HEK293T (cell line): ENCODE measurements around the gene GALNT8.

ENCODE experiments used
- CTCF ChIA-PET: fragments of 350-600 bp; formaldehyde crosslinking; extraction: SDS; loops from one replicate; lab custom pipeline; 2021; ENCODE audit warnings: antibody characterized with exemption, inconsistent platforms; lab: Yijun Ruan, JAX
- POLR2A ChIA-PET: fragments of 350-600 bp; formaldehyde crosslinking; extraction: SDS; loops from one replicate; lab custom pipeline; 2020; ENCODE audit warnings: antibody characterized with exemption, inconsistent platforms; lab: Yijun Ruan, JAX
- DNase-seq: peaks from one replicate; pipeline ENCODE4 v3.0.0; 2012; ENCODE audit warnings: mixed read lengths; ENCODE audit errors: extremely low spot score
- ARNT ChIP-seq: fragments of 450-650 bp; IDR thresholded peaks from 2 replicates; pipeline ENCODE4 v1.6.1; 2017; ENCODE audit warnings: mild to moderate bottlenecking
- BHLHE40 ChIP-seq: fragments of 450-650 bp; IDR thresholded peaks from 2 replicates; pipeline ENCODE4 v1.6.1; 2016; ENCODE audit warnings: mild to moderate bottlenecking, moderate library complexity, borderline replicate concordance
- CTBP1 ChIP-seq: fragments of 450-650 bp; IDR thresholded peaks from 2 replicates; pipeline ENCODE4 v1.6.1; 2016; ENCODE audit warnings: borderline replicate concordance
- ELF4 ChIP-seq: fragments of 450-650 bp; IDR thresholded peaks from 2 replicates; pipeline ENCODE4 v1.6.1; 2017; ENCODE audit warnings: antibody characterized with exemption
- FOXA1 ChIP-seq: fragments of 450-650 bp; IDR thresholded peaks from 2 replicates; pipeline ENCODE4 v1.6.1; 2016; ENCODE audit warnings: mild to moderate bottlenecking
- FOXK2 ChIP-seq: fragments of 450-650 bp; IDR thresholded peaks from 2 replicates; pipeline ENCODE4 v1.6.1; 2016; ENCODE audit warnings: mild to moderate bottlenecking
- FOXM1 ChIP-seq: fragments of 450-650 bp; IDR thresholded peaks from 2 replicates; pipeline ENCODE4 v1.6.1; 2017; ENCODE audit warnings: mild to moderate bottlenecking, borderline replicate concordance
- HDGF ChIP-seq: fragments of 450-650 bp; IDR thresholded peaks from 2 replicates; pipeline ENCODE4 v1.6.1; 2017; ENCODE audit warnings: antibody characterized with exemption, borderline replicate concordance
- L3MBTL2 ChIP-seq: fragments of 450-650 bp; conservative IDR thresholded peaks from 2 replicates; pipeline ENCODE4 v1.6.1; 2016; ENCODE audit warnings: mild to moderate bottlenecking
- LEF1 ChIP-seq: fragments of 450-650 bp; IDR thresholded peaks from 2 replicates; pipeline ENCODE4 v1.6.1; 2017; ENCODE audit warnings: mild to moderate bottlenecking, borderline replicate concordance
- NFRKB ChIP-seq: fragments of 450-650 bp; IDR thresholded peaks from 2 replicates; pipeline ENCODE4 v1.6.1; 2016; ENCODE audit warnings: mild to moderate bottlenecking, moderate library complexity
- SP1 ChIP-seq: fragments of 450-650 bp; IDR thresholded peaks from 2 replicates; pipeline ENCODE4 v1.6.1; 2017
- SUZ12 ChIP-seq: fragments of 450-650 bp; IDR thresholded peaks from 2 replicates; pipeline ENCODE4 v1.6.1; 2016; ENCODE audit warnings: mild to moderate bottlenecking
- TARDBP ChIP-seq: fragments of 450-650 bp; IDR thresholded peaks from 2 replicates; pipeline ENCODE4 v1.6.1; 2016
- ZNF384 ChIP-seq: fragments of 450-650 bp; IDR thresholded peaks from 2 replicates; pipeline ENCODE4 v1.6.1; 2016
- TF ChIP-seq, protein P1 (sequence below): fragments of 450-650 bp; IDR thresholded peaks from 2 replicates; pipeline ENCODE4 v1.6.1; 2016

GALNT8 gene

DNA sequence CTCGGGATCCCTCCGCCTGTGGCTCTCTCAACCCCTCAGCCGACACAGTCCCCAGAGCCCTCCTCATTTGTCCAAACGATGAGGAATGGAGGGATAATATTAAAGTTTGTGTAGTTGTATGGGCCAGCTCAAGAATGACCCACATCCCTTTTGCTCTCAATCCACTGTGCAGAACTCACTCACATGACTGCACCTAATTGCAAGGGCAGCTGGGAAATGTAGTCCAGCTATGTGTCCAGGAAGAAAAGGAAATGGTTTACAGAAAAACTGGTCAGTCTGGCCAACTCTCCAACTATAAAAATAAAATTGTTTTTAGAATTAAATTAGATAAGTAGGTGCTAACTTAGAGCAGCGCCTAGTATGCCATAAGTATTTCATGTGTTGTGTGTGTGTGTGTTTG is 66.6 kb downstream of the GALNT8 start:
- DNase-seq: no peak
- CTCF ChIA-PET: no interaction called here
- TF ChIP-seq FOXK2 (no peak), ZNF384 (no peak), NFRKB (no peak), SUZ12 (no peak), FOXA1 (no peak), ARNT (no peak), LEF1 (no peak), L3MBTL2 (no peak), ELF4 (no peak), BHLHE40 (no peak), CTBP1 (no peak), TARDBP (no peak), HDGF (no peak), FOXM1 (no peak), SP1 (no peak)
- TF ChIP-seq, protein P1, sequence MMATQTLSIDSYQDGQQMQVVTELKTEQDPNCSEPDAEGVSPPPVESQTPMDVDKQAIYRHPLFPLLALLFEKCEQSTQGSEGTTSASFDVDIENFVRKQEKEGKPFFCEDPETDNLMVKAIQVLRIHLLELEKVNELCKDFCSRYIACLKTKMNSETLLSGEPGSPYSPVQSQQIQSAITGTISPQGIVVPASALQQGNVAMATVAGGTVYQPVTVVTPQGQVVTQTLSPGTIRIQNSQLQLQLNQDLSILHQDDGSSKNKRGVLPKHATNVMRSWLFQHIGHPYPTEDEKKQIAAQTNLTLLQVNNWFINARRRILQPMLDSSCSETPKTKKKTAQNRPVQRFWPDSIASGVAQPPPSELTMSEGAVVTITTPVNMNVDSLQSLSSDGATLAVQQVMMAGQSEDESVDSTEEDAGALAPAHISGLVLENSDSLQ: no peak
- POLR2A ChIA-PET: no interaction called here

DNA sequence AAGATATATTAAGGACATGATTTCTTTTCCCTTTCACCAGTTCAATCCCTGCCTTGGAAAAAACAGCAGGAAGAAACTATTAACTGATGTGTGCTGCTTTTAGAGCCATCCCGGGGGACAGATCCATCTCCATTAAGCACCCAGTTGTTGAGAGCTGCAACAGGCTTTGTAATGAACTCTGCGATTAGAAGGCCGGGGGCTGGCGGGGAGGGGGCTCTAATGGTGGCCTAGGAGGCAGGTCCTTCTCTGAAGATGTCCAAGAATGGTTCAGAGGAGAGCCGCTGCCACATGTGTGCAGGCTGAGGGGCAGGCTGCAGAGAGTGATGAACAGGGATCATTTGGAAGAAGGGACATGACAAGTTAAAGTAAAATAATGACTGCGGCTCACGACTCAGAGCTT is 67.8 kb downstream of the GALNT8 start:
- TF ChIP-seq FOXK2 (no peak), ELF4 (no peak), FOXM1 (no peak), NFRKB (no peak), TARDBP (no peak), HDGF (no peak), ZNF384 (no peak), L3MBTL2 (no peak), BHLHE40 (no peak), SP1 (no peak), ARNT (no peak), FOXA1 (no peak), CTBP1 (no peak), SUZ12 (no peak), LEF1 (no peak)
- TF ChIP-seq, protein P1: no peak
- POLR2A ChIA-PET: no interaction called here
- DNase-seq: no peak
- CTCF ChIA-PET: interaction anchor here (0.6 kb wide), 1 partner anchor 166 kb away, joined by 3 read pairs; no protein-coding TSS in a partner anchor

DNA sequence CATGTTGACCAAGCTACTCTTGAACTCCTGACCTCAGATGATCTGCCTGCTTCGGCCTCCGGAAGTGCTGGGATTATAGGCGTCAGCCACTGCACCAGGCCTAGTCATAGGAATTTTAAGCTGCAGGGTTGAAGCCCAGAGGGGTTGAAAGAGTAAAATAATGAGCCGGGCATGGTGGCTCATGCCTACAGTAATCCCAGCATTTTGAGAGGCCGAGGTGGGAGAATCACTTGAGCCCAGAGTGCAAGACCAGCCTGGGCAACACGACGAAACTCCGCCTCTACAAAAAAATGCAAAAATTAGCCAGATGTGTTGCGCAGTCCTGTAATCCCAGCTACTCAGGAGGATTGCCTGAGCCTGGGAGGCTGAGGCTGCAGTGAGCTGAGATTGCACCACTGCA is 69.6 kb downstream of the GALNT8 start:
- TF ChIP-seq HDGF: no peak
- TF ChIP-seq, protein P1: no peak
- no peak for TF ChIP-seq NFRKB
- TF ChIP-seq FOXK2: no peak
- no peak for TF ChIP-seq ZNF384
- TF ChIP-seq L3MBTL2: no peak
- no peak for TF ChIP-seq CTBP1
- no peak for TF ChIP-seq SUZ12
- TF ChIP-seq FOXA1: no peak
- no peak for DNase-seq
- ChIA-PET CTCF (no interaction called here), POLR2A (no interaction called here)

DNA sequence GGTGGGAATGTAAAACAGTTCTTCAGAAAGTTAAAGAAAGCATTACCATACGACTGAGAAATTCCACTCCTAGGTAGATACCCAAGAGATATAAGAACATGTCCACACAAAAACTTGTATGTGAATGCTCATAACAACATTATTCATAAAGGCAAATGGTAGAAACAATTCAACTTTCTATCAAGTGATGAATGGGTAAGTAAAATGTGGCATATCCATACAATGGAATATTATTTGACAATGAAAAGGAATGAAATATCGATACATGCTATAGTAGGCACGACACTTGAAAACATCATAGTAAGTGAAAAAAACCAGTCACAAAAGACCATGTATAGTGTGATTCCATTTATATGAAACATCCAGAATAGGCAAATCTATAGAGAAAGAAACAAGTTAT is 71.3 kb downstream of the GALNT8 start:
- ChIA-PET POLR2A (no interaction called here), CTCF (no interaction called here)
- DNase-seq: no peak
- TF ChIP-seq ZNF384 (no peak), FOXK2 (no peak), BHLHE40 (no peak)

DNA sequence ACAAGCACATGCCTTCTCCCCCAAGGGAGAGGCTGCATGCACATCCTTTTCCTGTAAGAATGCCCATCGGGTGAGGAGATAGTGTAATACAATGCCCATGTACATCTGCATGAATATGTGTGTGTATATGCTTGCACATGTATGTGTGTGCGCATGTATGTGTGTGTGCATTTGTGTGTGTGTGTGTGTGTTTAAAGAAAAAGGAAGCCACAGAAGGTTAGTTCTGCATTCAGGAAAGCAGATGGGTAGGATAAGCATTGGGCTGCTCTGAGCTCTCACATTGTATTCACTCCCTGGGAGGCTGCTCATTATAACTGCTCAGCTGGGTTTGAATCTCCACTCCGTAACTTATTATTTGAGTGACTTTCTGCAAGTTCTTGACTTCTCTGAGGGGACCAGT is 74.3 kb downstream of the GALNT8 start:
- CTCF ChIA-PET: no interaction called here
- no peak for TF ChIP-seq SP1
- TF ChIP-seq FOXA1: no peak
- no peak for TF ChIP-seq BHLHE40
- no peak for DNase-seq
- POLR2A ChIA-PET: no interaction called here

DNA sequence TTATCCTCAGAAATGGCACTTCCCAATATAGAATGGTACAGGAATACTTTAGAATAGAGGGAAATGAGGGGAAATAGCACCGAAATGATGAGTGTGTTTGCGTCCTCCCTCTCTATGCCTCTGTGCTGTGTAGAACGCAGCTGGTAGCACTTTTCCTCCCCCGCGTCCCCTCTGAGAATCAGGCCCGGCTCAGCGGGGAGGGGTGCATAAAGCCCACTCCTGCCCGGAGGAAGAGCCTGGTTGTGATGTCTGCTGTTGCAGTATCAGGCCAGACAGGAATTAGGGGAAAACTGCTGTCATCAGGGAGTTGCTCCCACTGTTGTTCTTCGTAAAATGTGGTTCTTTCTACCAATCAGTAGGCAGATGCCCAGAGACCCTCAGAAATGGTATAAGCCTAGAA is 76.0 kb downstream of the GALNT8 start:
- no peak for DNase-seq
- POLR2A ChIA-PET: no interaction called here
- CTCF ChIA-PET: no interaction called here
- TF ChIP-seq SUZ12: no peak
- TF ChIP-seq SP1: no peak
- no peak for TF ChIP-seq NFRKB
- no peak for TF ChIP-seq TARDBP
- TF ChIP-seq ELF4: no peak
- TF ChIP-seq FOXA1: no peak
- no peak for TF ChIP-seq HDGF
- TF ChIP-seq FOXM1: no peak
- TF ChIP-seq L3MBTL2: no peak
- TF ChIP-seq FOXK2: no peak
- no peak for TF ChIP-seq ZNF384
- TF ChIP-seq LEF1: no peak
